Measurements from ENCODE around the gene PCDH15. TPM values are rescaled to one million over a fixed set of nuclear protein-coding genes. Genes with fewer than 3 reads are reported as not detected.
A peak's percentile ranks its signal among the peaks of the same experiment; 100 is the strongest.
"Not testable (repeated sequence)": the region's sequence is repeated elsewhere in the genome, so short reads cannot be mapped to it uniquely, and the experiment has no call there.

PCDH15 gene
- total and polyA plus RNA-seq, 9 donors = 0.10 to 1.2 (median 0.49) TPM

GRCh38 chr10:53980210-53980609, 820.8 kb downstream of the PCDH15 start:
- Histone ChIP-seq H3K27ac (ENCODE audit: low read length) (no peak overlapping the region), H3K4me1 (ENCODE audit: control insufficient read depth, insufficient read depth, low read length) (no peaks in the 10 kb centered on the region), H3K27me3 (ENCODE audit: control insufficient read depth, insufficient read depth, low read length) (no peaks in the 10 kb centered on the region), H3K4me3 (ENCODE audit: low read length) (no peak overlapping the region), H3K9me3 (replicated peaks; ENCODE audit: control insufficient read depth, low read depth, low read length) (no peaks in the 10 kb centered on the region), H3K36me3 (ENCODE audit: control insufficient read depth, insufficient read depth, low read length) (no peaks in the 10 kb centered on the region)
- 90% methylated on average over 2 of the region's 3 CpGs for WGBS (ENCODE audit: insufficient coverage)
- DNase-seq = no peak

- DNase-seq = no peak
- H3K36me3 ChIP-seq (ENCODE audit: control insufficient read depth, insufficient read depth, low read length) = no peaks in the 10 kb centered on the region
Observed at GRCh38 chr10:53978301-53978700, 822.7 kb downstream of the PCDH15 start.

GRCh38 chr10:53977267-53977666, 823.8 kb downstream of the PCDH15 start:
- Histone ChIP-seq H3K36me3 (ENCODE audit: control insufficient read depth, insufficient read depth, low read length) (no peaks in the 10 kb centered on the region), H3K9me3 (replicated peaks; ENCODE audit: control insufficient read depth, low read depth, low read length) (no peaks in the 10 kb centered on the region), H3K27ac (ENCODE audit: low read length) (no peak overlapping the region), H3K4me3 (ENCODE audit: low read length) (no peak overlapping the region), H3K4me1 (ENCODE audit: control insufficient read depth, insufficient read depth, low read length) (no peaks in the 10 kb centered on the region), H3K27me3 (ENCODE audit: control insufficient read depth, insufficient read depth, low read length) (no peaks in the 10 kb centered on the region)
- peak; percentile 29 for DNase-seq
- no CpG with 5 or more reads among the region's 2 CpGs for WGBS (ENCODE audit: insufficient coverage)

More at GRCh38 chr10:53978301-53978700, 822.7 kb downstream of the PCDH15 start:
- Histone ChIP-seq H3K27ac (ENCODE audit: low read length) (no peak overlapping the region), H3K9me3 (replicated peaks; ENCODE audit: control insufficient read depth, low read depth, low read length) (no peaks in the 10 kb centered on the region), H3K4me3 (ENCODE audit: low read length) (no peak overlapping the region), H3K4me1 (ENCODE audit: control insufficient read depth, insufficient read depth, low read length) (no peaks in the 10 kb centered on the region), H3K27me3 (ENCODE audit: control insufficient read depth, insufficient read depth, low read length) (no peaks in the 10 kb centered on the region)
- no CpG with 5 or more reads among the region's 3 CpGs for WGBS (ENCODE audit: insufficient coverage)

GRCh38 chr10:53957401-53957800, 843.6 kb downstream of the PCDH15 start:
- H3K36me3 ChIP-seq (ENCODE audit: control insufficient read depth, insufficient read depth, low read length) = no peaks in the 10 kb centered on the region
- no CpG with 5 or more reads among the region's 3 CpGs for WGBS (ENCODE audit: insufficient coverage)

GRCh38 chr10:53955091-53955490, 845.9 kb downstream of the PCDH15 start:
- no peaks in the 10 kb centered on the region for H3K27me3 ChIP-seq (ENCODE audit: control insufficient read depth, insufficient read depth, low read length)
- no peaks in the 10 kb centered on the region for H3K36me3 ChIP-seq (ENCODE audit: control insufficient read depth, insufficient read depth, low read length)
- no peak overlapping the region for H3K4me3 ChIP-seq (ENCODE audit: low read length)
- H3K27ac ChIP-seq (ENCODE audit: low read length) = no peak overlapping the region
- no peaks in the 10 kb centered on the region for H3K4me1 ChIP-seq (ENCODE audit: control insufficient read depth, insufficient read depth, low read length)
- WGBS (ENCODE audit: insufficient coverage) = no CpG with 5 or more reads among the region's 6 CpGs
- DNase-seq = no peak
- peaks cover 11% of the 10 kb centered on the region for H3K9me3 ChIP-seq (replicated peaks; ENCODE audit: control insufficient read depth, low read depth, low read length)

More at GRCh38 chr10:53957401-53957800, 843.6 kb downstream of the PCDH15 start:
- Histone ChIP-seq H3K27ac (ENCODE audit: low read length) (no peak overlapping the region), H3K9me3 (replicated peaks; ENCODE audit: control insufficient read depth, low read depth, low read length) (peaks cover 5% of the 10 kb centered on the region), H3K27me3 (ENCODE audit: control insufficient read depth, insufficient read depth, low read length) (no peaks in the 10 kb centered on the region), H3K4me1 (ENCODE audit: control insufficient read depth, insufficient read depth, low read length) (no peaks in the 10 kb centered on the region), H3K4me3 (ENCODE audit: low read length) (no peak overlapping the region)
- DNase-seq = no peak

- Histone ChIP-seq H3K4me1 (ENCODE audit: control insufficient read depth, insufficient read depth, low read length) (no peaks in the 10 kb centered on the region), H3K4me3 (ENCODE audit: low read length) (no peak overlapping the region), H3K9me3 (replicated peaks; ENCODE audit: control insufficient read depth, low read depth, low read length) (peaks cover 11% of the 10 kb centered on the region), H3K36me3 (ENCODE audit: control insufficient read depth, insufficient read depth, low read length) (no peaks in the 10 kb centered on the region), H3K27me3 (ENCODE audit: control insufficient read depth, insufficient read depth, low read length) (no peaks in the 10 kb centered on the region), H3K27ac (ENCODE audit: low read length) (no peak overlapping the region)
- DNase-seq = no peak
- WGBS (ENCODE audit: insufficient coverage) = 25% methylated on average over 1 of the region's 4 CpGs
Observed at GRCh38 chr10:53952698-53953630, 848.1 kb downstream of the PCDH15 start.

GRCh38 chr10:53939654-53940053, 861.4 kb downstream of the PCDH15 start:
- Histone ChIP-seq H3K9me3 (replicated peaks; ENCODE audit: control insufficient read depth, low read depth, low read length) (no peaks in the 10 kb centered on the region), H3K4me3 (ENCODE audit: low read length) (no peak overlapping the region), H3K27ac (ENCODE audit: low read length) (no peak overlapping the region), H3K27me3 (ENCODE audit: control insufficient read depth, insufficient read depth, low read length) (no peaks in the 10 kb centered on the region), H3K4me1 (ENCODE audit: control insufficient read depth, insufficient read depth, low read length) (no peaks in the 10 kb centered on the region), H3K36me3 (ENCODE audit: control insufficient read depth, insufficient read depth, low read length) (no peaks in the 10 kb centered on the region)
- no CpG with 5 or more reads among the region's 5 CpGs for WGBS (ENCODE audit: insufficient coverage)
- DNase-seq = no peak

GRCh38 chr10:53930648-53931047, 870.4 kb downstream of the PCDH15 start:
- Histone ChIP-seq H3K9me3 (replicated peaks; ENCODE audit: control insufficient read depth, low read depth, low read length) (no peaks in the 10 kb centered on the region), H3K4me3 (ENCODE audit: low read length) (no peak overlapping the region), H3K36me3 (ENCODE audit: control insufficient read depth, insufficient read depth, low read length) (no peaks in the 10 kb centered on the region), H3K4me1 (ENCODE audit: control insufficient read depth, insufficient read depth, low read length) (no peaks in the 10 kb centered on the region), H3K27me3 (ENCODE audit: control insufficient read depth, insufficient read depth, low read length) (no peaks in the 10 kb centered on the region), H3K27ac (ENCODE audit: low read length) (no peak overlapping the region)
- WGBS (ENCODE audit: insufficient coverage) = 40% methylated on average over 1 of the region's 3 CpGs
- DNase-seq = no peak

GRCh38 chr10:53924051-53924700, 876.9 kb downstream of the PCDH15 start:
- not testable (repeated sequence) for H3K27me3 ChIP-seq (ENCODE audit: control insufficient read depth, insufficient read depth, low read length); H3K4me1 ChIP-seq (ENCODE audit: control insufficient read depth, insufficient read depth, low read length); DNase-seq; H3K27ac ChIP-seq (ENCODE audit: low read length); H3K4me3 ChIP-seq (ENCODE audit: low read length); H3K36me3 ChIP-seq (ENCODE audit: control insufficient read depth, insufficient read depth, low read length); H3K9me3 ChIP-seq (replicated peaks; ENCODE audit: control insufficient read depth, low read depth, low read length)
- 95% methylated on average over 31 of the region's 34 CpGs for WGBS (ENCODE audit: insufficient coverage)

GRCh38 chr10:53918755-53919154, 882.3 kb downstream of the PCDH15 start:
- no peak overlapping the region for H3K4me3 ChIP-seq (ENCODE audit: low read length)
- H3K36me3 ChIP-seq (ENCODE audit: control insufficient read depth, insufficient read depth, low read length) = no peaks in the 10 kb centered on the region
- H3K27ac ChIP-seq (ENCODE audit: low read length) = no peak overlapping the region
- DNase-seq = no peak
- no peaks in the 10 kb centered on the region for H3K4me1 ChIP-seq (ENCODE audit: control insufficient read depth, insufficient read depth, low read length)
- 39% methylated on average over 2 of the region's 4 CpGs for WGBS (ENCODE audit: insufficient coverage)
- H3K9me3 ChIP-seq (replicated peaks; ENCODE audit: control insufficient read depth, low read depth, low read length) = no peaks in the 10 kb centered on the region
- no peaks in the 10 kb centered on the region for H3K27me3 ChIP-seq (ENCODE audit: control insufficient read depth, insufficient read depth, low read length)
